ENCODE results near the gene VIPR2.
A peak's percentile ranks its signal among the peaks of the same experiment; 100 is the strongest.

VIPR2 gene

GRCh38 chr7:159088016-159088865, 56.4 kb downstream of the VIPR2 start:
- Histone ChIP-seq H3K36me3 (ENCODE audit: insufficient read depth, low read length) (peaks cover 70% of the 10 kb centered on the region), H3K27me3 (ENCODE audit: insufficient read depth, low read length, poor library complexity) (no peaks in the 10 kb centered on the region), H2AFZ (ENCODE audit: low read depth, low read length) (no peak overlapping the region), H3K4me2 (ENCODE audit: insufficient read depth, low read length) (no peak overlapping the region), H3K4me1 (ENCODE audit: insufficient read depth, low read length) (no peaks in the 10 kb centered on the region), H3K79me2 (ENCODE audit: insufficient read depth, low read length) (peaks cover 53% of the 10 kb centered on the region), H3K27ac (ENCODE audit: low read length) (peak overlapping the region; percentile 33), H3K9ac (ENCODE audit: low read depth, low read length) (no peak overlapping the region), H3K9me3 (ENCODE audit: insufficient read depth, low read length, severe bottlenecking) (no peaks in the 10 kb centered on the region), H4K20me1 (ENCODE audit: insufficient read depth, low read length) (peaks cover 10% of the 10 kb centered on the region), H3K4me3 (ENCODE audit: low read depth in 1 of 2, low read length in 2 of 2) (no peak overlapping the region)
- DNase-seq = no peak
- no peak for TF ChIP-seq EZH2 (IDR thresholded peaks at IDR 0.05; ENCODE audit: borderline replicate concordance, low read depth, low read length, severe bottlenecking)
- no peak for TF ChIP-seq CTCF (IDR thresholded peaks at IDR 0.05; ENCODE audit: borderline replicate concordance, extremely low read depth, low read length, poor library complexity, severe bottlenecking)
- ATAC-seq (ENCODE audit: insufficient read depth, low read depth) = no peak

DNA sequence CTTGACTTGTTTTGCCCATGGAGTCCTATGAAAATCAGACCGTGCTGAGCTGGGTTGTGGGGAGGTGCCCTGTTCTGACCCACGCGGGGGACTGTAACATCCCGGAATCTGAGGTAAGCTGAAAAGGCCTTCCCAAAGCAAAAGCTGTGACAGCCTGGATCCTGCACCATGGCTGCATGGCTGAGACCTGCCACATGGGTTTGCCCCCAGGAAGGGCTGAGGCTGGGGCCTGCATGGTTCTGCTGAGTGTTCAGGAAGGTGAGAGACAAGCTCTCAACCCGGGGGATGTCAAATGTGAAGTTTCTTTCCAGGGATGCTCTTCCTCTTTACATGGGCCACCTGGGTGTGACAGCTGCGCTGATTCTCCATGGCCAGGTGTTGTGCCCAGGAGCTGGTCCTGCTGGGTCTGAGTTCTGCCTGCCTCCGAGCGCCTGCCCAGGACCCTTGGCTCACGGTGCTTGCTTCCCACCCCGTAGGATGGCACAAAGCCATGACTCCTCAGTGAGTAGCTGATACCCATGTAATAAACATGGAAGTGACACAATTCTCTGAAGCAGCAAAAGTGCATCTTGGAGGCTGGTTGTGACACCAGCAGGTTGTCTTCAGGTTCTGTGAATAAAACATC, 58.3 kb downstream of the VIPR2 start:
- Histone ChIP-seq H3K9ac (ENCODE audit: low read depth, low read length) (no peak overlapping the region), H3K4me2 (ENCODE audit: insufficient read depth, low read length) (no peak overlapping the region), H3K4me1 (ENCODE audit: insufficient read depth, low read length) (no peaks in the 10 kb centered on the region), H3K36me3 (ENCODE audit: insufficient read depth, low read length) (peaks cover 60% of the 10 kb centered on the region), H3K4me3 (ENCODE audit: low read depth in 1 of 2, low read length in 2 of 2) (no peak overlapping the region), H3K27ac (ENCODE audit: low read length) (peak overlapping the region; percentile 47; the same call in 1 of the 2 replicates), H3K9me3 (ENCODE audit: insufficient read depth, low read length, severe bottlenecking) (no peaks in the 10 kb centered on the region), H3K27me3 (ENCODE audit: insufficient read depth, low read length, poor library complexity) (no peaks in the 10 kb centered on the region), H2AFZ (ENCODE audit: low read depth, low read length) (no peak overlapping the region), H3K79me2 (ENCODE audit: insufficient read depth, low read length) (peaks cover 52% of the 10 kb centered on the region), H4K20me1 (ENCODE audit: insufficient read depth, low read length) (peaks cover 10% of the 10 kb centered on the region)
- ATAC-seq (ENCODE audit: insufficient read depth, low read depth) (no peak), DNase-seq (no peak)
- TF ChIP-seq EZH2 (IDR thresholded peaks at IDR 0.05; ENCODE audit: borderline replicate concordance, low read depth, low read length, severe bottlenecking) (no peak), CTCF (IDR thresholded peaks at IDR 0.05; ENCODE audit: borderline replicate concordance, extremely low read depth, low read length, poor library complexity, severe bottlenecking) (no peak)

GRCh38 chr7:159084069-159084801, 60.4 kb downstream of the VIPR2 start:
- no peaks in the 10 kb centered on the region for H3K27me3 ChIP-seq (ENCODE audit: insufficient read depth, low read length, poor library complexity)
- no peaks in the 10 kb centered on the region for H3K4me1 ChIP-seq (ENCODE audit: insufficient read depth, low read length)

More at GRCh38 chr7:159084069-159084801, 60.4 kb downstream of the VIPR2 start:
- Histone ChIP-seq H3K9ac (ENCODE audit: low read depth, low read length) (no peak overlapping the region), H2AFZ (ENCODE audit: low read depth, low read length) (no peak overlapping the region), H3K9me3 (ENCODE audit: insufficient read depth, low read length, severe bottlenecking) (no peaks in the 10 kb centered on the region), H3K79me2 (ENCODE audit: insufficient read depth, low read length) (peaks cover 40% of the 10 kb centered on the region), H3K27ac (ENCODE audit: low read length) (peak overlapping the region; percentile 8), H3K4me2 (ENCODE audit: insufficient read depth, low read length) (no peak overlapping the region), H3K4me3 (ENCODE audit: low read depth in 1 of 2, low read length in 2 of 2) (no peak overlapping the region), H4K20me1 (ENCODE audit: insufficient read depth, low read length) (peaks cover 10% of the 10 kb centered on the region), H3K36me3 (ENCODE audit: insufficient read depth, low read length) (peaks cover 50% of the 10 kb centered on the region)
- DNase-seq (no peak), ATAC-seq (ENCODE audit: insufficient read depth, low read depth) (peak; percentile 52)
- no peak for TF ChIP-seq CTCF (IDR thresholded peaks at IDR 0.05; ENCODE audit: borderline replicate concordance, extremely low read depth, low read length, poor library complexity, severe bottlenecking)
- TF ChIP-seq EZH2 (IDR thresholded peaks at IDR 0.05; ENCODE audit: borderline replicate concordance, low read depth, low read length, severe bottlenecking) = no peak
